ENCODE results near the gene SLC13A3.

DNA sequence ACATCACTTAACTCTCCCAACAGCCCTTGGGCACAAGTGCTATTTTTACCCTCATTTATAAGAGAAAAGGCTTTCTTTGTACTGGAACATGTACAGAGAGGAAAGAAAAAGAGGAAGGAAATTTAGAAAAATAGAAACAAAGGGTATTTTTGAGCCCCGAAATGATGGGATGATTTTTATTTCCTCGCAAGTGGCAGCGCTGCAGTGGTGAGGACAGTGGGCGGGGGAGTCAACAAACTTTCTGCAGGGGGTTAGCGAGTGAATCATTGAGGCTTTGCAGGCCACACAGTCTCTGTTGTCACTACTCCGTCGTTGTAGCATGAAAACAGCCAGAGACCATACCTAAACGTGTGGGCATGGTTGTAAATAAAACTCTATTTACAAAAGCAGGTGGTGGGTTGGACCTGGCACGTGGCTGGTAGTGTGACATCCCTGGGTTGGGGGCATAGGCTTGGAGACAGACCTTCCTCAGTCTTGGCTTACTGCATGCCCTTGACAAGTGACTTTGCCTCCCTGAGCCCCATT is 75.3 kb downstream of the SLC13A3 start:
- TF ChIP-seq, protein P1, sequence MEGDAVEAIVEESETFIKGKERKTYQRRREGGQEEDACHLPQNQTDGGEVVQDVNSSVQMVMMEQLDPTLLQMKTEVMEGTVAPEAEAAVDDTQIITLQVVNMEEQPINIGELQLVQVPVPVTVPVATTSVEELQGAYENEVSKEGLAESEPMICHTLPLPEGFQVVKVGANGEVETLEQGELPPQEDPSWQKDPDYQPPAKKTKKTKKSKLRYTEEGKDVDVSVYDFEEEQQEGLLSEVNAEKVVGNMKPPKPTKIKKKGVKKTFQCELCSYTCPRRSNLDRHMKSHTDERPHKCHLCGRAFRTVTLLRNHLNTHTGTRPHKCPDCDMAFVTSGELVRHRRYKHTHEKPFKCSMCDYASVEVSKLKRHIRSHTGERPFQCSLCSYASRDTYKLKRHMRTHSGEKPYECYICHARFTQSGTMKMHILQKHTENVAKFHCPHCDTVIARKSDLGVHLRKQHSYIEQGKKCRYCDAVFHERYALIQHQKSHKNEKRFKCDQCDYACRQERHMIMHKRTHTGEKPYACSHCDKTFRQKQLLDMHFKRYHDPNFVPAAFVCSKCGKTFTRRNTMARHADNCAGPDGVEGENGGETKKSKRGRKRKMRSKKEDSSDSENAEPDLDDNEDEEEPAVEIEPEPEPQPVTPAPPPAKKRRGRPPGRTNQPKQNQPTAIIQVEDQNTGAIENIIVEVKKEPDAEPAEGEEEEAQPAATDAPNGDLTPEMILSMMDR (IDR thresholded peaks at IDR 0.05; ENCODE audit: low read depth, low read length, poor library complexity, severe bottlenecking): no peak
- no peak for TF ChIP-seq EZH2phosphoT487 (IDR thresholded peaks at IDR 0.05; ENCODE audit: borderline replicate concordance, low read length)

Measured in DOHH2 (cell line).